ENCODE measurements around the gene NSD1. TPM values are rescaled to one million over a fixed set of nuclear protein-coding genes. Genes with fewer than 3 reads are reported as not detected.
A peak's percentile ranks its signal among the peaks of the same experiment; 100 is the strongest.

The NSD1 gene
- total RNA-seq, 1 donor = 32.9 TPM

DNA sequence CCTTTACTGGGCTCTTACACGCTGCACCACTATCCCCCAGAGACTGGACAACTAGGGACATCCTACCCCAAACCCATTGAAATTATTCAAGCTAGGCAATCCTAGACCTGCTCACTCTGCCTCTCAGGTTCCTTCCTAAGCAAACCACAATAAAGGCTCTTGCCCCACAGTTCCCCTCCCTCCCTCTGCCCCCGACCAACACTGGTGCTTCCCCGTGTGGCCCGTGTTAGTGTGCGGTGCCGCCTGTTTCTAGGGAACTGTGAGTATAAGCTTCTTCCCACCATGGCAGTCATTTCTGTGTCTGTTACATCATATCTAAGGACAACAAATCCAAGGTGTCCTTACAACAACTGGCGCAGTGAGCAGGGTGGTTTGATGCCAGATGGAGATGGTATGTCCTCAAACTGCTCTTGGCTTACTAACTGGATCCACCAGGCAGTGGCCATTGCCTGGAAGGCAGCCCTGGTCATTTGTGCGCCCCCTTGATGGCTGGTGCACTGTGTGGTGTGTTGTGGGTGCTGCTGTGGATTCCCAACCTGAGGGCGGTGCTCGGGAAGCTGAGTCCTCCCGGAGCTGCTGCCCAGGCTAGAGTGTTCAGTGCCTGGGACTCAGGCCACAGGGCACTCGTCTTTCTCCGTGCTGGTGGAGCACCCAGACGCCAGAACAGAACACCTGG lies 186.5 kb downstream of the NSD1 start:
- peak in 2 of 3 donors; percentile 53 to 76 for DNase-seq (ENCODE audit: low read depth in 2 of 3, low spot score in 2 of 3)

- peak in 2 of 3 donors; percentile 41 to 43 for DNase-seq (ENCODE audit: low read depth in 2 of 3, low spot score in 2 of 3)
These were observed 187.3 kb downstream of the NSD1 start for GRCh38 chr5:177320879-177321278.

DNA sequence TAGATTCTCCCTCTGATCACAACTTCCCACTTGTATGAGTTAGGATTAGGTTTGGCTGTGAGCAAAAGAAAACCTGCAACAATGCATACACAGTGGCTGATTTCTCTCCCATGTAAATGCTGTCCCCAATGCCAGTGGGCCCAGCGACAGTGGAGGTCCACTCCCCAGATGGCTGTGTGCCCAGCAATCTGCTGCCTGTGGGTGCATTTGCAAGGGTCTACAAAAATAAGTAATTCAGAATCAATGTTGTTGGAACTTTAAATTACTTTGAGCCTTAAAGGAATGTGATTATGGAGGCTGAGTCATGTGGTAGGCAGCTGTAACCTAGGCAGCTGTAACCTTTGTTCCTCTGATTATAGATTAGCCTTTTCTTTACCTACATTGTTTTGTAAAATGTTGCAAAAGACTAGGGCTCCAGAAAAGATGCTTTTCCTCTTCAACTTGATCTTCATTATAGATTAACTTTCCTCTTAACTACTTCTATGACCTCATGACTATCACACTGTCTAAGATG lies 192.4 kb downstream of the NSD1 start:
- DNase-seq (ENCODE audit: low read depth in 2 of 3, low spot score in 2 of 3) = no peak

GRCh38 chr5:177327539-177328522 lies 194.3 kb downstream of the NSD1 start:
- DNase-seq (ENCODE audit: low read depth in 2 of 3, low spot score in 2 of 3) = peak in 1 of 3 donors; percentile 54

DNA sequence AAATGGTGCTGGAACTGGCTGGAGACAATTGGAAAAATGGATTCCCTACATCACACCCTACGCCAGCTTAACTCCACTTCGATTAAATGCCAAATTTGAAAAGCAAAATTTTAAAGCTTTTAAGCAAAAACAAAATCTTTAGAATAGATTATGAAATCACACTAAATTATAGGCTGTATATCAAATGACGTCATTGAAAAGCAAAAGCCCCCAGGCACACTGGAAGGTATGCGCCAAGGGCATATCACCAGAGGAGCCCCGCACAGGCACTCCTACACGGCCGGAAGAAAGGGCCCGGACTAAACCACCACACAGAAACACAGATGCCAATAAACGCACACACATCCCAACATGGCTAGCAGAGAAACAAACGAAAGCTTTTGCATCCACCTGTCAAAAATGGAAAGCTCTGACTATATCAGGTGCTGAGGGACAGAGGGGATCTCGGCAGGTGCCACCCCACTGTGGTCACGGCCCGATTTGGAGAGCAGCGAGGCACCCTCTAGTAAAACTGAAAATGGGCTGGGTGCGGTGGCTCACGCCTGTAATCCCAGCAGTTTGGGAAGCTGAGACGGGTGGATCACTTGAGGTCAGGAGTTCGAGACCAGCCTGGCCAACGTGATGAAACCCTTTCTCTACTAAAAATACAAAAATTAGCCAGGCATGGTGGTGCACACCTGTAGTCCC lies 195.1 kb downstream of the NSD1 start:
- no peak for DNase-seq (ENCODE audit: low read depth in 2 of 3, low spot score in 2 of 3)

- no peak for DNase-seq (ENCODE audit: low read depth in 2 of 3, low spot score in 2 of 3)
These were observed 196.3 kb downstream of the NSD1 start for GRCh38 chr5:177329883-177330282.

GRCh38 chr5:177330991-177331842 lies 197.6 kb downstream of the NSD1 start:
- DNase-seq (ENCODE audit: low read depth in 2 of 3, low spot score in 2 of 3) = peak in 2 of 3 donors; percentile 92 to 98

GRCh38 chr5:177332031-177332895 lies 198.7 kb downstream of the NSD1 start:
- DNase-seq (ENCODE audit: low read depth in 2 of 3, low spot score in 2 of 3) = no peak

DNA sequence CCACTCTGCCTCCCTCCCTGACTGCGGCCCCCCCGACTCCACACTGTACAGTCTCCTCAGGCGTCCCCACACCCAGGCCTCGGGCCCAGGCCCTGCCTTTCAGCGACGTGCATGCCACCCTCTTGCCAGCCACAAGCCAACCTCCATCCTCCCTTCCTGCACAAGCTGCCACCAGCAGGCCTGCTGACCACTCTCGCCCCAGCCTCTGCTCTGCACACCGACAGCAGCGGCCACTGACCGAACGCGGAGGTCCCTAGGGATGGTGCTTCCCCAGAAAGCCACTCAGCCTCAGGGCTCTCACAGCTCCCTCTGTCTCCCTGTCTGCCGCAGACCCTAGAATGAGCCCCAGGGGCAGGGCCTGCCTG lies 199.3 kb downstream of the NSD1 start:
- no peak for DNase-seq (ENCODE audit: low read depth in 2 of 3, low spot score in 2 of 3)

GRCh38 chr5:177333420-177334154 lies 200.0 kb downstream of the NSD1 start:
- DNase-seq (ENCODE audit: low read depth in 2 of 3, low spot score in 2 of 3) = no peak

DNA sequence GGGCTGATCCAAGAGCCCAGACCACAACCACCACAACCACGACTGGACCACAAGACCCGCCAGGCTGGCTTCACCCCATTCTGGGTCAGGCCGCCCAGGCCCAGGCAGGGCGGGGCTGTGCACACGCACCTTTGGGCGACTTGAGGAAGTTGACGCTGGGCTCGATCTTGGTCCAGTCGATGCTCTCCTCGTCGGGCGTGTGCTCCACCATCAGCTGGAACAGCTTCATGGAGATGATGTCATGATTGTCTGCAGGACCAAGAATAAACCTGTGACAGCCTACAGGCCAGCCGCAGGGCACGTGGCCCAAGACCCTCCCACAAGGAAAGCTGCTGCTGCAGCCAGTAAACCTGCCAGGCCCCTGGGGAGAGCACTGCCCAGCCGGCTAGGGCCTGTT lies 200.6 kb downstream of the NSD1 start:
- DNase-seq (ENCODE audit: low read depth in 2 of 3, low spot score in 2 of 3) = no peak

DNA sequence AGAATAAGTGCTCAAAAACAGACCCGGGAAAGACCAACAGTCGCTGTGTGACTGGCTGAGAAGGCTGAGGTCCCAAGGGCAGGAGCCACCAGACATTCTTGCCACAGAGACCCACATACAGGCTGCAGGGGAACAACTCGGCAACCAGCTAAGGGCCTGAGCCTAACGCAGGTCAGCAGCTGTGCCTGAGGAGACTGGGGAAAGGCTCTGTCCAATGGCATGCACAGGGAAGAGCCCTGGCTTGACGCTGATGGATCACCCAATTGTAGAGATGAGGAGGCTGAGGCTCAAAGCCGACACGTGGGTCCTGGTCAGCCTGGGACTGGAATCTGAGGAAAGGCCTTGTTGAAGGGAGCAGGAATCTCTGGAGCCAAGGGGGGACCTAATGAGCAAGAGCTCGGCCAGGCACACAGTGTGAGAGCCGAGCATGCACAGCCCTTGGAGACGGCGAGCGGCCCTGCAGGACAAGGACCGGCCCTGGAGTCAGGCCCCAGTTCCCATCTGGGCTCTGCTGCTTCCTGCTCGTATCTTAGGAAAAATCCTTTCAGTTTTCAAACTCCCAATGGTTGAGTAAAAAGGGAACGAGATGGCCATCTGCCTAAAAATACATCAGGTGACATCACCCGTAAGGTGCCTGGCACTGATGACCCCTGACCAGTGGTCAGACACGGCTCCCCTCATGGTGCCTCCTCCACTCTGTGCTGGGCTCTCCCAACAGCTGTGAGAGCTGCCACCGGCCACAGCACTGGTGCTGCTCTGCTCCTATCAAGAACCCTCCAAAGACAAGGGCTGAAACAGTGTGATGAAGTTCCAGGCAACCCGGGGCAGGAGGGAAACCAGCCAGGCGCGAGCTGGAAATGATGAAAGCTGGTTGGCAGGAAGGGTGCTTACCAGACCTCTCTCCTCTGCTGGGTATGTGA lies 201.5 kb downstream of the NSD1 start:
- DNase-seq (ENCODE audit: low read depth in 2 of 3, low spot score in 2 of 3) = no peak

DNA sequence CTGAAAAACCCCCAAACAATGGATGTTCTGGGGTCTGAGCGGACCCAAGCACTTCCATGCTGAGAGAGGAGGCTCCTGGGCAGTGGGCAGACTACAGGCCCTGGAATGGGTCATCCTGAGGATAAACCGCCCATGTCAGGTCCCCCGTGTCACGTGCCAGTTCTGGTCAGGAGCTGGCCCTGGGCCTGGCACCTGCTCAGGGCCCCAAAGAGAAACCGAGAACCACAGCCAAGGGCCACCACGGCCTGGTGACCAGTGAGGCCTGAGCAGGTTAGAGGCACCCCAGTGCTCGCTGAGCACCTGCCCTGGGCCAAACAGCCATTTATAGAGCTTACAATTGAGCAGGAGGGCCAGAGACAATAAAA lies 202.1 kb downstream of the NSD1 start:
- no peak for DNase-seq (ENCODE audit: low read depth in 2 of 3, low spot score in 2 of 3)

- peak in 2 of 3 donors; percentile 83 to 89 for DNase-seq (ENCODE audit: low read depth in 2 of 3, low spot score in 2 of 3)
These were observed 202.5 kb downstream of the NSD1 start for GRCh38 chr5:177336112-177336511.

DNA sequence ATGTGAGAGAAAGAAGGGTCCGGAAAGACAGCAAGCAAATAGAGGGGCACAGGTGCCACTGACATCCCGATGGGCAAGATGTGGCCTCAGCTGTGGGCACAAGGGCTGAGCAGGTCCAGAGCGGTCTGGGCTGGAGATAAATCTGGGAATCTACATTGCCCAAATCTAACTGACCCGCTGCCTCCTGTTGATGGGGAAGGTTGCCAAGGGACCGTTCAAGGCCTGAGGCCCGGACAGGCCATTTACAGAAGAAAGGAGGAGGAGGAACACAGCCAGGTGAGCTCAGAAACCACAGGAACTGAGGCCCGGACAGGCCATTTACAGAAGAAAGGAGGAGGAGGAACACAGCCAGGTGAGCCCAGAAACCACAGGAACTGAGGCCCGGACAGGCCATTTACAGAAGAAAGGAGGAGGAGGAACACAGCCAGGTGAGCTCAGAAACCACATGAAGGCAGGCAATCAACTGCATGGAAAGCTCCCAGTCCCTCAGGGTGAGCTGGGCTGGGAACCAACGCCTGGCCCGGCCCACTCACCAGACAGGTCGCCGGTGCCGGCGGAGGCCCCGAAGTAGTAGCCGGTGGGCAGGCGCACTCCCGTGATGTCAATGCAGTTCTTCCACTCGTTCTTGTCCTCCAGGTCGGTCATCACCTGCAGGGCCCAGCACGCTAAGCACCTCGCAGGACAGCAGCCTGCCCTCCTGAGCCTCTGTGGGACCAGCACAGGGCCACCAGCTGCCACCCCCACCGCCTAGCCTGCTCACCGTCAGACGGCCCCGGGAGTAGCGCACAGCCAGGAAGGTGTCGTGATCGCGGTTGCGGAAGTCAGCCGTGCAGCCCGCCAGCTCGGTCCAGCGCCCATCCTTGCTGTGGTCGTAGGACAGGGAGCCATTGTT lies 203.3 kb downstream of the NSD1 start:
- DNase-seq (ENCODE audit: low read depth in 2 of 3, low spot score in 2 of 3) = no peak

Data from hematopoietic multipotent progenitor cell (in vitro differentiated cells).